ENCODE data around the gene MLPH.

Gene MLPH

GRCh38 chr2:237450583-237450982 is 36.5 kb upstream of the MLPH start:
- TF ChIP-seq, protein P1, sequence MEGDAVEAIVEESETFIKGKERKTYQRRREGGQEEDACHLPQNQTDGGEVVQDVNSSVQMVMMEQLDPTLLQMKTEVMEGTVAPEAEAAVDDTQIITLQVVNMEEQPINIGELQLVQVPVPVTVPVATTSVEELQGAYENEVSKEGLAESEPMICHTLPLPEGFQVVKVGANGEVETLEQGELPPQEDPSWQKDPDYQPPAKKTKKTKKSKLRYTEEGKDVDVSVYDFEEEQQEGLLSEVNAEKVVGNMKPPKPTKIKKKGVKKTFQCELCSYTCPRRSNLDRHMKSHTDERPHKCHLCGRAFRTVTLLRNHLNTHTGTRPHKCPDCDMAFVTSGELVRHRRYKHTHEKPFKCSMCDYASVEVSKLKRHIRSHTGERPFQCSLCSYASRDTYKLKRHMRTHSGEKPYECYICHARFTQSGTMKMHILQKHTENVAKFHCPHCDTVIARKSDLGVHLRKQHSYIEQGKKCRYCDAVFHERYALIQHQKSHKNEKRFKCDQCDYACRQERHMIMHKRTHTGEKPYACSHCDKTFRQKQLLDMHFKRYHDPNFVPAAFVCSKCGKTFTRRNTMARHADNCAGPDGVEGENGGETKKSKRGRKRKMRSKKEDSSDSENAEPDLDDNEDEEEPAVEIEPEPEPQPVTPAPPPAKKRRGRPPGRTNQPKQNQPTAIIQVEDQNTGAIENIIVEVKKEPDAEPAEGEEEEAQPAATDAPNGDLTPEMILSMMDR (conservative IDR thresholded peaks at IDR 0.05; ENCODE audit: low read length): no peak
- DNase-seq (ENCODE audit: low read depth): no peak
- H3K4me3 ChIP-seq (ENCODE audit: low read length): no peak overlapping the region

GRCh38 chr2:237451643-237452469 is 35.2 kb upstream of the MLPH start:
- DNase-seq (ENCODE audit: low read depth): peak; percentile 41
- H3K4me3 ChIP-seq (ENCODE audit: low read length): no peak overlapping the region; the same call in 1 of the 2 replicates
- TF ChIP-seq, protein P1 (conservative IDR thresholded peaks at IDR 0.05; ENCODE audit: low read length): peak; percentile 59

- DNase-seq (ENCODE audit: low read depth): no peak
- H3K4me3 ChIP-seq (ENCODE audit: low read length): no peak overlapping the region
- TF ChIP-seq, protein P1 (conservative IDR thresholded peaks at IDR 0.05; ENCODE audit: low read length): no peak
Observed at GRCh38 chr2:237452861-237453260, 34.2 kb upstream of the MLPH start.

DNA sequence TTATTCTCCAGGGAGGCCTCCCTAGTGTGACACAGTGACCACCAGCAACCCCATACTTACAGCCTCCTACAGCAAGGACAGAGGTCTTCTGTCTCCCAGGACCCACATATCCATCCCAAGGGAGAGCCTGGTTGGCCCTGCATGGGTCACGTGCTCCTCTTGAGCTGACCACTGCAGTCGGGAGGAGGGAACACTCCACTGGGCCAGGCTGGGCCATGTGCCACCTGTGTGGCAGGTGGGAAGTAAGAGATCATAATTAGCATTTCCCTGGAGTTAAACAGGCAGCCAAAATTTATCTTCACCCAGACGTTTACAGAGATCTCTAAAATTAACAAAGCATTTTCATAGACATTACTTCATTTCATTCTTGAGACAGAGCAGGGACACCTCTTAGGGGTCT is 33.4 kb upstream of the MLPH start:
- TF ChIP-seq, protein P1 (conservative IDR thresholded peaks at IDR 0.05; ENCODE audit: low read length): no peak
- H3K4me3 ChIP-seq (ENCODE audit: low read length): no peak overlapping the region

DNA sequence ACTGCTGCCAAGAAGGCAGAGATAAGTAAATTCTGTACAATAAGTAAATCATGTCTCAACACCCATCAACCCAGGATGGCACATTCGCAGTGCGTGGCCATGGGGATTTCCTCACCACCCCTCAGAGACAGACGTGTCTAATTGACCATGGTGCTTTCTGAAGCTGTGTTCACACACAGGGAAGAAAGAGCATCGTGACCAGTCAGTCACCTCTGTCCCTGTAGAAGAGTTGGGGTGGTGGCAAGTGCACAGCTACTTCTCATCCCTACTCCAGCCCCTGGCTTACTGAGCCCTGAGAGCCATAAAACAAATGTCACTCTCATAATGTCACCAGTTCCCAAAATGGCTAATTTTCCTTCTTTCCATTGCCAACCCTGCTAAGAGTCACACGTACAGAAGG is 31.3 kb upstream of the MLPH start:
- TF ChIP-seq, protein P1 (conservative IDR thresholded peaks at IDR 0.05; ENCODE audit: low read length): no peak
- no peak for DNase-seq (ENCODE audit: low read depth)
- no peak overlapping the region for H3K4me3 ChIP-seq (ENCODE audit: low read length)

More for the DNA sequence above, 33.4 kb upstream of the MLPH start:
- no peak for DNase-seq (ENCODE audit: low read depth)

GRCh38 chr2:237456200-237456843 is 30.7 kb upstream of the MLPH start:
- H3K4me3 ChIP-seq (ENCODE audit: low read length): no peak overlapping the region
- TF ChIP-seq, protein P1 (conservative IDR thresholded peaks at IDR 0.05; ENCODE audit: low read length): no peak; the same call in 1 of the 2 replicates
- peak; percentile 78 for DNase-seq (ENCODE audit: low read depth)
